Spinal cord (tissue), 10 donors: ENCODE data around the gene TSC2. TPM values are rescaled to one million over a fixed set of nuclear protein-coding genes. Genes with fewer than 3 reads are reported as not detected.

Experiments used
- DNase-seq, 6 donors: peaks; one replicate each; pipeline versions ENCODE4 v3.0.0 to v3.0.0-alpha.2; 2013 to 2015; ENCODE audit warnings: low spot score in 6 of 6, low read depth in 4 of 6
- H3K27ac ChIP-seq: one replicate; pipeline ENCODE4 v1.5.1; 2013; ENCODE audit warnings: low read depth, low read length, control low read depth
- H3K27me3 ChIP-seq: one replicate; pipeline ENCODE4 v1.6.1; 2013; ENCODE audit warnings: low read length; ENCODE audit not compliant: control insufficient read depth, insufficient read depth
- H3K36me3 ChIP-seq: one replicate; pipeline ENCODE4 v1.6.1; 2013; ENCODE audit warnings: low read length; ENCODE audit not compliant: control insufficient read depth, insufficient read depth
- H3K4me1 ChIP-seq: one replicate; pipeline ENCODE4 v1.6.1; 2013; ENCODE audit warnings: low read length; ENCODE audit not compliant: control insufficient read depth, insufficient read depth
- H3K4me3 ChIP-seq: one replicate; pipeline ENCODE4 v1.5.1; 2013; ENCODE audit warnings: low read depth, low read length, control low read depth
- H3K9me3 ChIP-seq: one replicate; pipeline ENCODE4 v1.6.1; 2013; ENCODE audit warnings: low read length; ENCODE audit not compliant: control insufficient read depth, insufficient read depth
- WGBS: methylation state at CpG from one replicate; pipeline ENCODE4 v1.1.5; 2013; ENCODE audit warnings: missing lambda C conversion rate; ENCODE audit not compliant: insufficient coverage; 5-methylcytosine and 5-hydroxymethylcytosine counted together
- polyA plus RNA-seq, 2 donors: library from polyadenylated mRNA; unstranded; fragments of 120-200 nt; gene quantifications; one replicate each; pipeline ENCODE4 v1.2.1, GENCODE V29; 2013; ENCODE audit not compliant: insufficient read length in 2 of 2
- total RNA-seq, 2 donors: library from RNA; depleted of rRNA in 1 of 2; stranded (reverse); fragments of 120-200 nt in 1 of 2; fragments of >200 nt in 1 of 2; gene quantifications; one replicate each; pipeline versions ENCODE4 v1.2.3 to v1.2.4, GENCODE V29; 2013 to 2014
- donor health status: healthy.

The TSC2 gene
- total and polyA plus RNA-seq, 4 donors: 39.6 to 231 (median 117) TPM

GRCh38 chr16:2022723-2023091 is 25.1 kb upstream of the TSC2 start:
- WGBS: 2% methylated on average over 10 of the region's 14 CpGs
- peaks cover 50% of the 10 kb centered on the region for H3K4me1 ChIP-seq
- peaks cover 3% of the 10 kb centered on the region for H3K36me3 ChIP-seq
- H3K4me3 ChIP-seq: peak overlapping the region; percentile 42
- no peak overlapping the region for H3K27ac ChIP-seq
- no peak for DNase-seq
- no peaks in the 10 kb centered on the region for H3K9me3 ChIP-seq
- peaks cover 34% of the 10 kb centered on the region for H3K27me3 ChIP-seq

DNA sequence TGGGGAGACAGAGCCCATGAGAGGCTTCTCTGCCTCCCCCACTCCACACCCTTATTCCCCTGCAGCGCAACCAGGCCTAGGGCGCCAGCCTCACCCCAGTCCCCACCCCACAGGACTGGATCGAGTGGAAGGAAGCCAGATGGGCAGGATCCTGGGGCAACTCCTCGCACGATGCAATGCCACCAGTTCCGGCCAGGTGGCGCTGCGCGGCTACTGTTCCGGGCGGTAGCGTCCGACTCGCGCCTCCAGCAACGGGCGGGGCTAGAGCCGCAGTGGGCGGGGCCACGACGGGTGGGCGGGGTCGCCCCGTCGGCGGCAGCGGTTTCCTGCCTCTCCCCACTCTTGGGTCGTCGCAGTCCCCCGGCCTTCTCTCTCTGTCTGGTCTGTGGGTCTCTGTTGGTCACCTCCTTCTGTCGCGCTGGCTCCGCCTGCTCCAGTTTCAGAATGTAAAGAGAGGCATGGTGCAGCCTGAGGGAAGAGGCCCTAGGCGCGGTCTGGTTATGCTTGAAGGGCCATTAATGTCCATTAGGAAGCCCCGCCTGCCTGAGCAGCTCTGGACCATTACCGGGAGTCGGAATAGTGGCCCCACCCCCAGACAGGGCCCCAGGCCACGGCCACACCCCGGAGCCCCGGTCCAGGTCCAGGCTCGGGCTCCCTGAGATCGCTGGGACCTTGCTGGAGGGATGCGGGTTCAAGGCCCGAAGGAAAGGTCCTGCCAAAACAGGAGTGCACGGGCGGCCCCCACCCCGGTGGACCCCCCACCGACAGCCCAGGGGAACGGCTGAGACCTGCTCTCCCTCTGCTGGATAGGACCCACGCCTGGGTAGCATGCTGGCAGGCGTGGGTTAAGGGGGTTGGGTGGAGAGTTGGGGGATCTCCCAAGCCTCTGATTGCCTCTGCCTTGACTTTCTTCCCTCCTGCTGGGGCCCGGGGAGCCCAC is 24.4 kb upstream of the TSC2 start:
- DNase-seq: peak in 5 of 6 donors; percentile 71 to 94 (median 83)
- peaks cover 3% of the 10 kb centered on the region for H3K36me3 ChIP-seq
- no peaks in the 10 kb centered on the region for H3K9me3 ChIP-seq
- 7% methylated on average over 49 of the region's 53 CpGs for WGBS
- peak overlapping the region; percentile 42 for H3K4me3 ChIP-seq
- H3K27ac ChIP-seq: peak overlapping the region; percentile 54
- peaks cover 57% of the 10 kb centered on the region for H3K4me1 ChIP-seq
- H3K27me3 ChIP-seq: peaks cover 31% of the 10 kb centered on the region

- peak overlapping the region; percentile 54 for H3K27ac ChIP-seq
- H3K4me3 ChIP-seq: no peak overlapping the region
- 92% methylated on average over 12 of the region's 12 CpGs for WGBS
- H3K36me3 ChIP-seq: peaks cover 6% of the 10 kb centered on the region
- H3K4me1 ChIP-seq: peaks cover 62% of the 10 kb centered on the region
- H3K9me3 ChIP-seq: no peaks in the 10 kb centered on the region
- H3K27me3 ChIP-seq: peaks cover 28% of the 10 kb centered on the region
- no peak for DNase-seq
Observed at GRCh38 chr16:2024032-2024420, 23.8 kb upstream of the TSC2 start.

DNA sequence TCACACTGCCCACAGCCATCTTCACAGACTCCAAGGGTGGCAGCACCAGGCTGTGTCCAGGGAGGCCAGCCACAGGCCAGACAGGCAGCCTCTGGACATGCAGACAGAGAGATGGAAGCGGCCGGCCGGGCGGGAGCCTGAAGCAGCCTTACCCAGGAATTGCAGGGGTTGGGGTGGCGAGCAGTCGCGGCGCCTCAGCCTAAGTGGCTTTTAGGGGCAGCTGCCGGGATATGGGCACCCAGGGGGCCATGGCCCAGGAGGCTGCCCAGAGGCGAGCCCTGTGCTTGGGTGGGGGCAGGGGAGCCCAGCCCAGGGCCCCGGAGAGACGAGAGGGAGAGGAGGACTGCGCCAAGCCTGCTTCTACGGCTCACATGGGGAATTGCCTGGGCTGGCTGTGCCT is 22.5 kb upstream of the TSC2 start:
- DNase-seq: no peak
- Histone ChIP-seq H3K9me3 (no peaks in the 10 kb centered on the region), H3K36me3 (peaks cover 18% of the 10 kb centered on the region), H3K4me3 (no peak overlapping the region), H3K27me3 (peaks cover 18% of the 10 kb centered on the region), H3K27ac (no peak overlapping the region), H3K4me1 (peaks cover 53% of the 10 kb centered on the region)
- WGBS: 84% methylated on average over 13 of the region's 14 CpGs

DNA sequence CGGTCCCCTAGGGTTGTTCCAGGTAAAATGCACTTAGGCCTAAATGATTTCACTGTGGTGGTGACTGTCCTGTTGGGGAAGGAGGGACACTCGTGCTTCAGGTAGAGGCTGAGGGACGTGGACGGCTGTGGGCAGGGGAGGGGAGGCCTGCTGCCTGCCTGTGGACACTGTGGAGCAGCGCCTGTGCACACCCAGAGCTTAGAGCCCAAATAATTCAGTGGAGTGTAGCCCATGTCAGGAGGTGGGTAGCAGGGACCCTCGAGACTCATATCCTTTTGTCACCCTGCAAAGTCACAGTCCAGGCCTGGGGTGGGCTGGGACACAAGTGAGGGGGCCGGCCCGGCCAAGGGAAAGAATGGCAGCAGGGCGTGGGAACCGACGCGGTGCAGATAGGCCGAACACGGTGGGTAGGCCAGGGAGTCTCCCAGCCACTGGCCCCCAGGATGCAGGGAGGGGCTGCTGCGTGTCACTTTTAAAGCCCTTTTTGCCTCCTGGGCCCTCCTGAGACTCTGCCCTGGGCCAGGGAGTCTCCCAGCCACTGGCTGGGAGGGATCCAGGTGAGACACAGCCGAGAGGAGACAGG is 21.8 kb upstream of the TSC2 start:
- no peak overlapping the region for H3K4me3 ChIP-seq
- H3K27me3 ChIP-seq: peaks cover 11% of the 10 kb centered on the region
- DNase-seq: no peak
- no peak overlapping the region for H3K27ac ChIP-seq
- H3K9me3 ChIP-seq: no peaks in the 10 kb centered on the region
- 77% methylated on average over 15 of the region's 16 CpGs for WGBS
- peaks cover 46% of the 10 kb centered on the region for H3K4me1 ChIP-seq
- peaks cover 25% of the 10 kb centered on the region for H3K36me3 ChIP-seq

- peak in 1 of 6 donors; percentile 57 for DNase-seq
- Histone ChIP-seq H3K4me1 (peaks cover 50% of the 10 kb centered on the region), H3K9me3 (no peaks in the 10 kb centered on the region), H3K36me3 (peaks cover 30% of the 10 kb centered on the region), H3K27ac (no peak within 1 kb of the TSS), H3K4me3 (peak within 1 kb of the TSS; percentile 41), H3K27me3 (peaks cover 8% of the 10 kb centered on the region)
- WGBS: 9% methylated on average over 59 of the region's 59 CpGs
Observed at GRCh38 chr16:2026461-2027023, 21.2 kb upstream of the TSC2 start, which contains the start of gene NHERF2. NHERF2 (plus strand) TSS chr16:2026902; CDS start chr16:2027006, 104 bp downstream.

GRCh38 chr16:2027024-2028010 is 20.5 kb upstream of the TSC2 start:
- DNase-seq: peak in 1 of 6 donors; percentile 50
- H3K4me1 ChIP-seq: peaks cover 52% of the 10 kb centered on the region
- H3K4me3 ChIP-seq: peak overlapping the region; percentile 41
- no peak overlapping the region for H3K27ac ChIP-seq
- H3K36me3 ChIP-seq: peaks cover 34% of the 10 kb centered on the region
- WGBS: 7% methylated on average over 75 of the region's 76 CpGs
- H3K27me3 ChIP-seq: peaks cover 2% of the 10 kb centered on the region
- no peaks in the 10 kb centered on the region for H3K9me3 ChIP-seq

- Histone ChIP-seq H3K27me3 (peaks cover 2% of the 10 kb centered on the region), H3K27ac (no peak overlapping the region), H3K9me3 (no peaks in the 10 kb centered on the region), H3K4me3 (no peak overlapping the region), H3K36me3 (peaks cover 43% of the 10 kb centered on the region), H3K4me1 (peaks cover 53% of the 10 kb centered on the region)
- 82% methylated on average over 1 of the region's 3 CpGs for WGBS
- no peak for DNase-seq
Observed at GRCh38 chr16:2028146-2028545, 19.6 kb upstream of the TSC2 start.
